VCaP (cell line): ENCODE data around the gene CELF5.

ENCODE experiments used
- H3K27ac ChIP-seq: fragments of 450-650 bp; 2 replicates; pipeline ENCODE4 v1.5.1; 2017
- TF ChIP-seq, protein P1 (sequence below): fragments of 450-650 bp; conservative IDR thresholded peaks from 2 replicates; pipeline ENCODE4 v1.5.1; 2017; ENCODE audit warnings: mild to moderate bottlenecking, moderate library complexity

CELF5 gene

DNA sequence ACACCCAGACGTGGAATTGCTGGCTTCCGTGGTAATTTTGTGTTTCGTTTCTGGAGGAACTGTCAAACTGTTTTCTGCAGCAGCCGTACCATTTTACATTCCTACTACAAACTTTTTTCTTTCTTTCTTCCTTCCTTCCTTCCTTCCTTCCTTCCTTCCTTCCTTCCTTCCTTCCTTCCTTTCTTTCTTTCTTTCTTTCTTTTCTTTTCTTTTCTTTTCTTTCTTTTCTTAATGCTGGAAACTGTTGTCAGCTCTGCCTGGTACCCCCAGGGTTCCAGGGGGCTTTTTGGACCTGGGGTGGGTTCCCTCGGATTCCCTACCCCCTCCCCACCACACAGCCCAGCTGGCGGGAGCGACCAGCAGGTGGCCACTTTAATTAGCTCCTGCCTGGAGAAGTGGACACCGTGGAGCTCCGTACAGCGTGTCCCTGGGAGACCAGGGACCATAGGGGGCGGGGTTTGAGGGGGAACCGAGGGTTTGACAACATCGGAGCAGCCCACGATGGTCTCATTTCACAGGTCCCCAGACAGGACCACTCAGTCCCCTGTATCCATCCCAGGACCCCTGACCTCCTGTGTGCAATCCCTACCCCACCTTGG is 24.4 kb downstream of the CELF5 start:
- TF ChIP-seq, protein P1, sequence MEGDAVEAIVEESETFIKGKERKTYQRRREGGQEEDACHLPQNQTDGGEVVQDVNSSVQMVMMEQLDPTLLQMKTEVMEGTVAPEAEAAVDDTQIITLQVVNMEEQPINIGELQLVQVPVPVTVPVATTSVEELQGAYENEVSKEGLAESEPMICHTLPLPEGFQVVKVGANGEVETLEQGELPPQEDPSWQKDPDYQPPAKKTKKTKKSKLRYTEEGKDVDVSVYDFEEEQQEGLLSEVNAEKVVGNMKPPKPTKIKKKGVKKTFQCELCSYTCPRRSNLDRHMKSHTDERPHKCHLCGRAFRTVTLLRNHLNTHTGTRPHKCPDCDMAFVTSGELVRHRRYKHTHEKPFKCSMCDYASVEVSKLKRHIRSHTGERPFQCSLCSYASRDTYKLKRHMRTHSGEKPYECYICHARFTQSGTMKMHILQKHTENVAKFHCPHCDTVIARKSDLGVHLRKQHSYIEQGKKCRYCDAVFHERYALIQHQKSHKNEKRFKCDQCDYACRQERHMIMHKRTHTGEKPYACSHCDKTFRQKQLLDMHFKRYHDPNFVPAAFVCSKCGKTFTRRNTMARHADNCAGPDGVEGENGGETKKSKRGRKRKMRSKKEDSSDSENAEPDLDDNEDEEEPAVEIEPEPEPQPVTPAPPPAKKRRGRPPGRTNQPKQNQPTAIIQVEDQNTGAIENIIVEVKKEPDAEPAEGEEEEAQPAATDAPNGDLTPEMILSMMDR, result 0 out of 2 replicates have a peak, but pooled peaks have one; percentile 12
- H3K27ac ChIP-seq, result no peak overlapping the region

DNA sequence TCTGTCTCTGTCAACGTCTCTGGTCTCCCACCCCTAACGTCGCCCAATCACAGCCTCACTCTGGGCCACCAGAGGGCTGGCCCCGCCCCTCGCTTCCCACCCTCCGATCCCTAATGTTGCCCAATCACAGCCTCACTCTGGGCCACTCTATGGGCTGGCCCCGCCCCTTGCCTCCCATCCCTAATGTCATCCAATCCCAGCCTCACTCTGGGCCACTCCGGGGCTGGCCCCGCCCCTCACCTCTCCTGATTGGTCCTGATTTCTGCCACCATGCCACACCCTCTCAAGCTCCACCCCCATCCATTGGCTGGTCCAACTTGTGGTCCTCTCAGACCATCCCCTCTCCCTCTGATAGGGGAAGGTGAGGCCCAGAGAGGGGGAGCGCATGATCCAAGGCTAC is 24.9 kb downstream of the CELF5 start:
- TF ChIP-seq, protein P1, result no peak
- H3K27ac ChIP-seq, result no peak overlapping the region

DNA sequence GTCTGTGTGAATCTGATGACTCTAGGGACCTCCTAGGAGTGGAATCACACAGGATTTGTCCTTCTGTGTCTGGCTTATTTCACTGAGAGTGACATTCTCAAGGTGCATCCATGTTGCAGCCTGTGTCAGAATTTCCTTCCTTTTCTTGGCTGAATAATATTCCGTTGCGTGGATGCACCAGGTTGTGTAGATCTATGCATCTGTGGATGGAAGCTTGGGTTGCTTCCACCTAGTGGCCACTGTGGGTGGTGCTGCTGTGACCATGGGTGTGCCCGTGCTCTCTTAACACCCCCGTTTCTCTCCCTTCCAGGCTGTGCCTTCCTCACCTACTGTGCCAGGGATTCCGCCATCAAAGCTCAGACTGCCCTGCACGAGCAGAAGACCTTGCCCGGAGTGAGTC is 26.2 kb downstream of the CELF5 start:
- no peak overlapping the region for H3K27ac ChIP-seq
- TF ChIP-seq, protein P1, result peak; percentile 31

GRCh38 chr19:3251229-3251628 is 26.8 kb downstream of the CELF5 start:
- TF ChIP-seq, protein P1, result no peak

GRCh38 chr19:3252650-3253049 is 28.2 kb downstream of the CELF5 start:
- TF ChIP-seq, protein P1, result no peak
- H3K27ac ChIP-seq, result no peak overlapping the region

More at GRCh38 chr19:3251229-3251628, 26.8 kb downstream of the CELF5 start:
- no peak overlapping the region for H3K27ac ChIP-seq

DNA sequence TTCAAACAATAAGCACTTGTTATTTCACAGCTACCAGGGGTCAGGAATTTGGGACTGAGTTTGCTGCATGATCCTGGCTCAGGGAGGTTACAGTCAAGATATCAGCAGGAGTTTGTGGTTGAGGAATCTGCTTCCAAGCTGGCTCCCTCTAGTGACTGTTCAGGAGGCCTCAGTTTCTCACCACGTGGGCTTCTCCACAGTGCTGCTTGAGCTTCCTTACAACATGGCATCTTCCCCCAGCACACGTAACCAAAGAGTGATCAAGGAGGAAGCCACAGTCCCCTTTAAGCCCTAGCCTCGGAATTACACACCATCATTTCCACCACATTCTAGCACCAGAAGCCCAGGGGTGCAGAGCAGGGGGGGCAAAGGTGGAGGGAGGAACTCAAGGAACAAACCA is 28.8 kb downstream of the CELF5 start:
- no peak overlapping the region for H3K27ac ChIP-seq

DNA sequence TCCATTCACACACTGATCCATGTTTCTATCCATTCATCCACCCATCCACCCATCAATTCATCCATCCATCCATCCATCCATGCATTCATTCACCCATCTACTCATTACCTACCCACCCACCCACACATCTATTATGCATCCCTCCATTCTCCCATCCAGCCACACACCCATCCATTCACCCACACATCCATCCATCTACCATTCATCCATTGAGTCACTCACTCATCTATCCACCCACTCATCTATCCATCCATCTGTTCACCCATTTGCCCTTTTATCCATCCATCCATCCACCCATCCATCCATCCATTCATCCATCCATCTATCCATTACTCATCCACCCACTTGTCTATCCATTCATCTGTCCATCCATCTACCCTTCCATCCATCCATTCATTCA is 30.1 kb downstream of the CELF5 start:
- no peak overlapping the region for H3K27ac ChIP-seq
- TF ChIP-seq, protein P1, result no peak

More for the DNA sequence above, 28.8 kb downstream of the CELF5 start:
- TF ChIP-seq, protein P1, result no peak
